Mucosa of rectum (tissue), 2 donors: ENCODE data around the gene TC2N.

Experiments
- H3K27ac ChIP-seq, 2 donors: one replicate each; pipeline ENCODE4 v1.7.0; 2013; ENCODE audit warnings: inconsistent platforms in 2 of 2, low read depth in 2 of 2, low read length in 2 of 2
- H3K27me3 ChIP-seq, 2 donors: one replicate each; pipeline ENCODE4 v1.7.0; 2013; ENCODE audit warnings: low read length in 2 of 2; ENCODE audit not compliant: control insufficient read depth in 2 of 2, insufficient read depth in 2 of 2
- H3K36me3 ChIP-seq, 2 donors: one replicate each; pipeline ENCODE4 v1.7.0; 2013; ENCODE audit warnings: low read length in 2 of 2; ENCODE audit not compliant: control insufficient read depth in 2 of 2, insufficient read depth in 2 of 2
- H3K4me1 ChIP-seq, 2 donors: one replicate each; pipeline ENCODE4 v1.7.0; 2013; ENCODE audit warnings: low read length in 2 of 2, mild to moderate bottlenecking in 1 of 2; ENCODE audit not compliant: control insufficient read depth in 2 of 2, insufficient read depth in 2 of 2
- H3K4me3 ChIP-seq, 2 donors: one replicate each; pipeline ENCODE4 v1.7.0; 2013; ENCODE audit warnings: low read length in 2 of 2
- H3K9ac ChIP-seq, 2 donors: one replicate each; pipeline ENCODE4 v1.7.0; 2013; ENCODE audit warnings: low read length in 2 of 2, low read depth in 1 of 2, mild to moderate bottlenecking in 1 of 2
- H3K9me3 ChIP-seq, 2 donors: one replicate each; pipeline ENCODE4 v1.7.0; 2013; ENCODE audit warnings: low read length in 2 of 2; ENCODE audit not compliant: control insufficient read depth in 2 of 2
- donor health status: healthy.
- donor health status: Normal muscosa, but diverticular disease.

The TC2N gene

DNA sequence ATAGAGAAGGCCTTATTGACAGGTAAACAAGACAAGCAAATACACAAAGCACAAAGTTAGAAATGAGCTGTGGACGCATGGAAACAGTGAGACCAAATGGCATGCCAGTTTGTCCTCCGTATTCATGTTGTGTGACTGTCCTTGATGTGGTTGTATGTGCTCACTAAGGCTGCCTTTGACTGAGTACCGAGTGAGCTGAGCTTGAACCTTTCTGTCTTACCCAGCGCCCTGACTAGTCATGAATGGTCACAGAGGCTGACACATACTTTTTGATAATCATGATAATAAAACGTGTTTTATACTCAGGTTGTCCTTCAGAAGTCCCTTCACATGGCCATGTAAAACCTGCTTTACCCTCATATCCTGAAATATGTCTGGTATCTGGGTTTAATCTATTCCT, 134.9 kb downstream of the TC2N start:
- no peaks in the 10 kb centered on the region for H3K4me1 ChIP-seq
- H3K36me3 ChIP-seq, result no peaks in the 10 kb centered on the region

DNA sequence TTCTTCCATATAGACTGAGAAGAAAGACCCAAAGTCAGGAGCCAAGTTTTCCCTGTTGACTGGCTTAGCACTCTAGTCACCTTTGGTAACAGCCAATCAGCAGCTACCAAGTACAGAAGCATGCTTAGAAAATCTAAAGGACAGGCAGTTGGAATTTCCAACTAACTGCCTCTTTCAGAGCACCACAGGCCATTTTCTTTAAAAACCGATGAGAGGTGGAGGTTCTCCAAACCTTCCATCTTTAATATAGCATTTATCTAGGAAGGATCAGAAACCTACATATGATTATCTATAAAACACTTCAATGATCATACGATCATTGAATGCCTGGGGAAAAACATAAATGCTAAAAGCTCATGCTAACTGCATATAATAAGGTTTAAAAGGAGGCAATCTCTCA, 135.3 kb downstream of the TC2N start, which contains the start of gene CATSPERB:
Gene CATSPERB (minus strand): TSS at position 101 of the 400 bp plus-strand sequence. CDS start 2,607 bp downstream, outside the sequence.
- no peaks in the 10 kb centered on the region for H3K4me1 ChIP-seq
- no peaks in the 10 kb centered on the region for H3K36me3 ChIP-seq
- H3K9me3 ChIP-seq, result no peaks in the 10 kb centered on the region

More for the DNA sequence above, 134.9 kb downstream of the TC2N start:
- no peak overlapping the region for H3K9ac ChIP-seq
- no peaks in the 10 kb centered on the region for H3K9me3 ChIP-seq
- no peaks in the 10 kb centered on the region for H3K27me3 ChIP-seq
- H3K27ac ChIP-seq, result no peak overlapping the region
- H3K4me3 ChIP-seq, result no peak overlapping the region

DNA sequence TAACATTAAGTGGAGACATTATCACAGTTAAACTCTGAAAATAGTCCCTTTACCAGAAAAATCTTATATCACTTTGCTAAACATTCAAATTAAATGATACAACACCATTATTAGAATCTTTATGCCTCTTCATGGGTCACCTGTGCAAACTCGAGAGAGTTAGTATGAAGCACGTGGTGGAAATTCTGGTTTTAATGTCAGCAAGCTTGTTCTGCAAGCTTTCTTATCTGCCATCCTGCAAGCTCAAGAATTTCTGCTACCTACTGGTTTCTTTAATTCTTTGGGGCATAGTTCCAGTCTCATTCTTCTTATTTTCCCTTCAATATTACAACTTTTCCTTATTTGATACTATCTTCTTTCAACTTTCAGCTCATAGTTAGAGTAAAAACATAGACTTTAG, 136.3 kb downstream of the TC2N start:
- H3K4me1 ChIP-seq, result no peaks in the 10 kb centered on the region
- no peaks in the 10 kb centered on the region for H3K9me3 ChIP-seq
- H3K4me3 ChIP-seq, result no peak overlapping the region
- H3K27ac ChIP-seq, result no peak overlapping the region
- H3K36me3 ChIP-seq, result no peaks in the 10 kb centered on the region
- H3K9ac ChIP-seq, result no peak overlapping the region
- no peaks in the 10 kb centered on the region for H3K27me3 ChIP-seq

More for the DNA sequence above, 135.3 kb downstream of the TC2N start, which contains the start of gene CATSPERB:
- no peak within 1 kb of the TSS for H3K9ac ChIP-seq
- H3K27me3 ChIP-seq, result no peaks in the 10 kb centered on the region
- H3K27ac ChIP-seq, result no peak within 1 kb of the TSS
- H3K4me3 ChIP-seq, result no peak within 1 kb of the TSS

DNA sequence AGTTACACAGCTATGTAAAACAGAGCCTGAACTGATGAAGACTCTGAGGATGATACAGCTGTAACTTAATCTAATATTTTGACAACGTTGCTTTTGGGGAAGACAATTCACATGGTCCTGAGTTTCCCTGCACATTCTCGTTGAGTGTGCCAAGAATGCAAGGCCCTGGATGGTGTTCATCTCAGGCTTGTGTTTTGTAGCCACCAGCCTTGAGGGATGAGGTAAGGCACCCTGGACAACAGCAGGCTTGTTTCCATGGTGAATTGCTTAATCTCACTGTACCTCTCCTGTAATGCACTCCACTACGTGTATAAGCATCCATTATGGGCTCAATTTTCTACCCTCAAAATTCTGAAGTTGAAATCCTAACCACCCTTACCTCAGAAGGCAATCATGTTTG, 137.6 kb downstream of the TC2N start:
- H3K27me3 ChIP-seq, result no peaks in the 10 kb centered on the region

More for the DNA sequence above, 137.6 kb downstream of the TC2N start:
- Histone ChIP-seq H3K36me3 (no peaks in the 10 kb centered on the region), H3K4me1 (no peaks in the 10 kb centered on the region), H3K9ac (no peak overlapping the region), H3K9me3 (no peaks in the 10 kb centered on the region), H3K4me3 (no peak overlapping the region), H3K27ac (no peak overlapping the region)
